PFSK-1 (cell line): Measurements from ENCODE around the gene NMRAL1.

Experiments used
- FOXP2 ChIP-seq: optimal IDR thresholded peaks from 2 replicates; pipeline ENCODE3; 2011; ENCODE audit warnings: borderline replicate concordance, control low read depth, inconsistent platforms; ENCODE audit not compliant: insufficient read depth; ENCODE audit errors: extremely low read length, extremely low read depth
- POLR2AphosphoS5 ChIP-seq: IDR thresholded peaks from 2 replicates; pipeline ENCODE4 v1.6.1; 2012; ENCODE audit warnings: low read depth, mild to moderate bottlenecking, control low read depth, low read length, moderate library complexity
- SIN3A ChIP-seq: IDR thresholded peaks from 2 replicates; pipeline ENCODE4 v1.6.1; 2012; ENCODE audit warnings: mild to moderate bottlenecking, low read length, moderate library complexity, borderline replicate concordance; ENCODE audit not compliant: insufficient read depth
- TAF1 ChIP-seq: IDR thresholded peaks from 2 replicates; pipeline ENCODE4 v1.6.1; 2012; ENCODE audit warnings: low read length, control low read depth, borderline replicate concordance; ENCODE audit not compliant: insufficient read depth
- TF ChIP-seq, protein P1 (sequence below), 2 experiments: IDR thresholded peaks; 2 replicates each; pipeline versions ENCODE4 v1.6.1 to v1.8.0; 2011 to 2012; ENCODE audit warnings: low read depth in 2 of 2, low read length in 2 of 2, control low read depth in 1 of 2, inconsistent platforms in 1 of 2, mild to moderate bottlenecking in 1 of 2, moderate library complexity in 1 of 2; ENCODE audit not compliant: insufficient read depth in 1 of 2

DNA sequence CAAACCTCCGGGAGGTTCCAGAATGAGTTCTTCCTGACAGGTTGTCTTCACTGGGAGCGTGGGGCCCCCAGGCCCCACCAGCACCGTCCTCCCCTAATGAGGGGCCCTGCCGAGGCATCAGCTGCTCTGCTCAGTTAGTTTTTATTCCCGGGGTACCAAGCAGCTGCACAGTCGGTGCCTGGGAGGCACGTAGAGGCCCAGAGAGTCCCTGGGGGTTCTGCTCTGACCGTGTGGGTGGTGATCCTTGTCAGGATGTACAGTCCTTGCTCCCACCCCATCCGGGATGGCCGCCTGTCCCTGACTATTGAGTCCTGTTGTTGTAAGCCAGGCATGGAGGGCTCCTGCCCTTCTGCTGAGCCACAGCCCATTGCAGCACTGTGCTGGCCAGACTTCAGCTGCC lies 18.5 kb downstream of the NMRAL1 start:
- TF ChIP-seq, protein P1, sequence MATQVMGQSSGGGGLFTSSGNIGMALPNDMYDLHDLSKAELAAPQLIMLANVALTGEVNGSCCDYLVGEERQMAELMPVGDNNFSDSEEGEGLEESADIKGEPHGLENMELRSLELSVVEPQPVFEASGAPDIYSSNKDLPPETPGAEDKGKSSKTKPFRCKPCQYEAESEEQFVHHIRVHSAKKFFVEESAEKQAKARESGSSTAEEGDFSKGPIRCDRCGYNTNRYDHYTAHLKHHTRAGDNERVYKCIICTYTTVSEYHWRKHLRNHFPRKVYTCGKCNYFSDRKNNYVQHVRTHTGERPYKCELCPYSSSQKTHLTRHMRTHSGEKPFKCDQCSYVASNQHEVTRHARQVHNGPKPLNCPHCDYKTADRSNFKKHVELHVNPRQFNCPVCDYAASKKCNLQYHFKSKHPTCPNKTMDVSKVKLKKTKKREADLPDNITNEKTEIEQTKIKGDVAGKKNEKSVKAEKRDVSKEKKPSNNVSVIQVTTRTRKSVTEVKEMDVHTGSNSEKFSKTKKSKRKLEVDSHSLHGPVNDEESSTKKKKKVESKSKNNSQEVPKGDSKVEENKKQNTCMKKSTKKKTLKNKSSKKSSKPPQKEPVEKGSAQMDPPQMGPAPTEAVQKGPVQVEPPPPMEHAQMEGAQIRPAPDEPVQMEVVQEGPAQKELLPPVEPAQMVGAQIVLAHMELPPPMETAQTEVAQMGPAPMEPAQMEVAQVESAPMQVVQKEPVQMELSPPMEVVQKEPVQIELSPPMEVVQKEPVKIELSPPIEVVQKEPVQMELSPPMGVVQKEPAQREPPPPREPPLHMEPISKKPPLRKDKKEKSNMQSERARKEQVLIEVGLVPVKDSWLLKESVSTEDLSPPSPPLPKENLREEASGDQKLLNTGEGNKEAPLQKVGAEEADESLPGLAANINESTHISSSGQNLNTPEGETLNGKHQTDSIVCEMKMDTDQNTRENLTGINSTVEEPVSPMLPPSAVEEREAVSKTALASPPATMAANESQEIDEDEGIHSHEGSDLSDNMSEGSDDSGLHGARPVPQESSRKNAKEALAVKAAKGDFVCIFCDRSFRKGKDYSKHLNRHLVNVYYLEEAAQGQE (IDR thresholded peaks at IDR 0.05; ENCODE audit: insufficient read depth in 1 of 2, low read depth in 2 of 2, low read length in 2 of 2), result no peak
- TF ChIP-seq SIN3A (no peak), TAF1 (no peak), POLR2AphosphoS5 (no peak), FOXP2 (no peak)
